Ovary (tissue), 10 donors: ENCODE data around the gene GRIPAP1. TPM values are rescaled to one million over a fixed set of nuclear protein-coding genes. Genes with fewer than 3 reads are reported as not detected.

ENCODE experiments used
- DNase-seq, 5 donors: peaks; one replicate each; pipeline ENCODE4 v3.0.0-alpha.2; 2019 to 2020
- H3K27ac ChIP-seq, 2 donors: fragments of 200-600 bp; one replicate each; pipeline versions ENCODE4 v1.5.1 to v1.8.0; 2019 to 2022
- H3K27me3 ChIP-seq: fragments of 200-600 bp; one replicate; pipeline ENCODE4 v1.8.0; 2022
- H3K36me3 ChIP-seq: fragments of 200-600 bp; sonication (generic); one replicate; pipeline ENCODE4 v1.5.1; 2019
- H3K4me1 ChIP-seq: one replicate; pipeline ENCODE4 v1.8.1; 2013; ENCODE audit warnings: mild to moderate bottlenecking, moderate library complexity; ENCODE audit not compliant: insufficient read depth
- H3K4me3 ChIP-seq: fragments of 200-600 bp; sonication (generic); one replicate; pipeline ENCODE4 v1.5.1; 2017
- H3K9me3 ChIP-seq, 2 donors: fragments of 200-600 bp in 1 of 2; sonication (generic) in 1 of 2; one replicate each; pipeline versions ENCODE4 v1.5.1 to v1.8.1; 2013 to 2019; ENCODE audit warnings: mild to moderate bottlenecking in 1 of 2, moderate library complexity in 1 of 2
- EP300 ChIP-seq: sonication (generic); formaldehyde crosslinking; IDR thresholded peaks from one replicate; pipeline ENCODE4 v1.6.1; 2017; ENCODE audit warnings: antibody characterized with exemption
- POLR2A ChIP-seq: fragments of 450-650 bp; IDR thresholded peaks from one replicate; pipeline ENCODE4 v1.6.1; 2017; ENCODE audit warnings: antibody characterized with exemption, mild to moderate bottlenecking, moderate library complexity
- WGBS, 3 donors: extraction: QIAGEN DNeasy Blood & Tissue Kit in 1 of 3; methylation state at CpG; one replicate each; pipeline versions ENCODE4 v1.1.5 to v1.1.7; 2013 to 2017; 5-methylcytosine and 5-hydroxymethylcytosine counted together
- intact Hi-C, 4 donors: fragments of 100-400 bp; cut with DNase I; formaldehyde crosslinking; loops; one replicate each; pipeline versions ENCODE4 v1.11.0 to v1.15.1; 2022 to 2023
- long read RNA-seq, 3 donors: library from polyadenylated mRNA in 2 of 3; unstranded in 2 of 3; transcript quantifications; one replicate each; pipeline ENCODE4 v2.0.0 and lab custom pipeline, GENCODE V29; 2021 to 2026
- polyA plus RNA-seq, 2 donors: library from polyadenylated mRNA; stranded (reverse); fragments of 200-250 nt in 1 of 2; fragments of 350-450 nt in 1 of 2; fragmentation: Illumina TruSeq in 1 of 2; extraction: RNeasy Lipid Tissue Mini Kit (QIAGEN cat#74804) in 1 of 2; gene quantifications; one replicate each; pipeline ENCODE4 v1.2.3, GENCODE V29; 2013 to 2014
- total RNA-seq, 7 donors: library from RNA; depleted of rRNA in 2 of 7; stranded (reverse); fragments of >200 nt in 2 of 7; fragmentation: NEBNext Ultra II Directional in 3 of 7; extraction: Animal tissue kit (Norgen Biotek cat#: 25700) in 3 of 7; gene quantifications; one replicate each; pipeline versions ENCODE4 v1.1.0 to v1.2.4, GENCODE V29; 2016 to 2023
- TF ChIP-seq, protein P1 (sequence below), 3 donors: fragments of 450-650 bp in 2 of 3; fragments of 200-600 bp in 1 of 3; IDR thresholded peaks; one replicate each; pipeline versions ENCODE4 v1.5.1 to v1.8.0; 2016 to 2022; ENCODE audit warnings: antibody characterized with exemption in 3 of 3, mild to moderate bottlenecking in 1 of 3
- donor health status: DM: no; HTN: no; CAD: no; lungs with moderate emphysema.
- donor health status: DM: no; HTN: no; CAD: no.
- donor health status: Bipolar disorder and iron deficiency.
- donor health status: DM: yes; HTN: yes; CAD: no.
- donor health status: DM: no; HTN: no; CAD: no.
- donor health status: DM: yes; HTN: yes; CAD: no.

GRIPAP1 gene
- total RNA-seq (10 to 100 TPM; 21.9 to 45.0 (median 31.2) TPM), polyA plus RNA-seq (10 to 100 TPM; 20.0 to 40.5 TPM)
- long read RNA-seq, donor 1, transcript GRIPAP1-201 (26 exons, 3,031 nt): major isoform, 22 of 51 reads
- long read RNA-seq, donor 1, partial matches to known transcripts: 15 of 51 reads
- long read RNA-seq, donor 1, other reads (novel, unspliced or antisense): 14 of 51 reads
- long read RNA-seq, donor 2, partial matches to known transcripts: 6 of 6 reads
- long read RNA-seq, donor 2, other reads (novel, unspliced or antisense): 0 of 6 reads
- long read RNA-seq, donor 3, transcript GRIPAP1-201 (26 exons, 3,031 nt): major isoform, 46 of 109 reads
- long read RNA-seq, donor 3, partial matches to known transcripts: 15 of 109 reads
- long read RNA-seq, donor 3, other reads (novel, unspliced or antisense): 48 of 109 reads

DNA sequence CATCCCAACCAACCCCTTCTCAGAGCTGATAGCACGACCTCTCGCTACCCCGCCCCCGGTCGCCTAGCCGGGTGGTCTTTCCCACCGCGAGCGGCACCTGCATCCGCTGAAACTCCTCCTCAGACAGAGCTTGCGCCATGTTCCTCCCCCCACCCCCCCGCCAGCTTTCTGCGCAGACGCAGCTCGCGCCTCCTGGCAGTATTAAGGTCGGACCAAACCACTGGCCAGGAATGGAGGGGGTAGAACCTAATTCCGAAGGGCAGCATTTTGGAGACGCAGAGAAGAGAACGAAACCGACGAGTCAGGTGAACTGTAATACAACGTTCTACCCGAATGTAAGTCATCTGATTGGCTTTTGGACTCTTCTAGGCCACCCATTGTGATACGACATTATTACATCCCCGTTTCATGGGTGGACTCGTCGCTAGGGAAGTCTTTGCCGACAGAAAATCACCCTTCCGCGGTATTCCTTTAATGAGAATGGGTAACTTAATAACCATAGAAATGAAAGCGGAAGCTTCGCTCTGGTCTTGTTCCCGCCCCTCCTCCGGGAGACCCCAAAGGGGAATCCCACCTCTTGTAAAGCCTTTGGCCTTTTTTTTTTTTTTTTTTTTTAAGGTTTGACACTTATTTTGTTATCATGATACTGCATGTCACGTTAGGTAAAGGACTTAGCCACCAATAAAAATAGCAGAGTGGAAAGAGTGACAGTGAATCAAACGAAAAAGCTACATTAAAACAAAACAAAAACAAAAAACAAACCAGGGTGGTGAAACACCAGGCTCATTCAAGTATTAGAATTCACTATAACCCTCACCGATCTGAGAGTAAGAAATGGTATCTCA lies at the start of gene GRIPAP1:
Gene GRIPAP1, minus strand, starts transcription at position 174 of the 845 bp plus-strand sequence. Its CDS starts 35 bp downstream, at position 139.
- intact Hi-C loops: no loop called here
- peak; percentile 71 to 77 (median 74) for DNase-seq
- WGBS, 3 donors: 29 to 40% (median 40%) methylated on average over 38 of the region's 38 CpGs

GRCh38 chrX:49043987-49044281 lies 41.9 kb upstream of the GRIPAP1 start:
- DNase-seq: no peak
- H3K27ac ChIP-seq: no peak overlapping the region
- no peak for TF ChIP-seq EP300
- intact Hi-C loops: no loop called here
- no peaks in the 10 kb centered on the region for H3K27me3 ChIP-seq
- H3K9me3 ChIP-seq: peaks cover 0 to 3% of the 10 kb centered on the region in 2 donors
- H3K4me3 ChIP-seq: no peak overlapping the region
- WGBS, 3 donors: 43 to 49% (median 44%) methylated on average over 13 of the region's 13 CpGs
- H3K36me3 ChIP-seq: no peaks in the 10 kb centered on the region
- no peaks in the 10 kb centered on the region for H3K4me1 ChIP-seq

More for the DNA sequence above, at the start of gene GRIPAP1:
- peak within 1 kb of the TSS; percentile 45 for H3K4me3 ChIP-seq
- H3K9me3 ChIP-seq: no peaks in the 10 kb centered on the region
- peak within 1 kb of the TSS in 1 of 2 donors; percentile 62 for H3K27ac ChIP-seq
- TF ChIP-seq POLR2A (peak; percentile 57), EP300 (no peak)
- TF ChIP-seq, protein P1, sequence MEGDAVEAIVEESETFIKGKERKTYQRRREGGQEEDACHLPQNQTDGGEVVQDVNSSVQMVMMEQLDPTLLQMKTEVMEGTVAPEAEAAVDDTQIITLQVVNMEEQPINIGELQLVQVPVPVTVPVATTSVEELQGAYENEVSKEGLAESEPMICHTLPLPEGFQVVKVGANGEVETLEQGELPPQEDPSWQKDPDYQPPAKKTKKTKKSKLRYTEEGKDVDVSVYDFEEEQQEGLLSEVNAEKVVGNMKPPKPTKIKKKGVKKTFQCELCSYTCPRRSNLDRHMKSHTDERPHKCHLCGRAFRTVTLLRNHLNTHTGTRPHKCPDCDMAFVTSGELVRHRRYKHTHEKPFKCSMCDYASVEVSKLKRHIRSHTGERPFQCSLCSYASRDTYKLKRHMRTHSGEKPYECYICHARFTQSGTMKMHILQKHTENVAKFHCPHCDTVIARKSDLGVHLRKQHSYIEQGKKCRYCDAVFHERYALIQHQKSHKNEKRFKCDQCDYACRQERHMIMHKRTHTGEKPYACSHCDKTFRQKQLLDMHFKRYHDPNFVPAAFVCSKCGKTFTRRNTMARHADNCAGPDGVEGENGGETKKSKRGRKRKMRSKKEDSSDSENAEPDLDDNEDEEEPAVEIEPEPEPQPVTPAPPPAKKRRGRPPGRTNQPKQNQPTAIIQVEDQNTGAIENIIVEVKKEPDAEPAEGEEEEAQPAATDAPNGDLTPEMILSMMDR (IDR thresholded peaks at IDR 0.05): no peak
- no peaks in the 10 kb centered on the region for H3K36me3 ChIP-seq
- peaks cover 2% of the 10 kb centered on the region for H3K4me1 ChIP-seq
- no peaks in the 10 kb centered on the region for H3K27me3 ChIP-seq

DNA sequence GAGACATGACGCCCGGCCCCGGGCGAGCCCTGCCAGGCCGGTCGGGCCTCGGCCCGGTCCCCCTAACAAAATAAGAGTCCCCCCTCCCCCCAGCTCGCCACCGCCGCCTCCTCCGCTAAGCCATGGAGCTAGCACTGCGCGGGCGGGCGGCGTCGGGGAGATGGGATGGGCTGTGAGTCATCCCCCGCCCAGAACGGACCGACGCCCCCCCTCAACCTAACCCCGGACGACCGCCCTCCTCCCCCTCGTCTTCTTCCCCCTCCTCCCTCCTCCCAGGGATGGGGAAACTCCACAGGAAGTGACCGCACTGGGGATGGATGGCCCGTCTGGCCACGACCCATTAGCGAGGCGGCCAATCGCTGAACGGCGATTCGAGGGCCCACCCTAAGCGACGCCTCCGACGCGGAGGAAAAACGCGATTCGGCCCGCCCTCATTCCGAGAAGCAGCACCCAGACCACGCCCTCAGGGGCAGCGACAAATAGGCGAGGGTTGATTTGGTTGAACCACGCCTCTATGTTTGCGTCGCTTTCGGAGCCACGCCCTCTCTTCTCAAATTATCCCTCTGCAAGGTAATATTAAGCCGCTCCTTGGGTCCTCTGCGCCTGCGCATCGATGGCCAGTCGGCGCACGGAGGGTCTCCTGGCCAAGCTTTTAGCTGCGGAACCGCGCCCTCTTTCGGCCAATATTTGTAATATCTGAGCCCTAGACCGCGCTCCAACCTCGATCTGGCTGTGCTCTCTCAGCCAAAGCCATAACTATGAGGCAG lies 41.3 kb upstream of the GRIPAP1 start, which contains the start of gene TFE3:
Gene TFE3, minus strand, starts transcription at position 138 of the 767 bp plus-strand sequence. Its CDS starts 131 bp downstream, at position 7.
- peak; percentile 96 to 99 (median 97) for DNase-seq
- WGBS, 3 donors: 27 to 34% (median 31%) methylated on average over 65 to 67 of the region's 67 CpGs
- TF ChIP-seq POLR2A (peak; percentile 80), EP300 (peak; percentile 69)
- TF ChIP-seq, protein P1 (IDR thresholded peaks at IDR 0.05): peak; percentile 58 to 80 (median 61)
- Histone ChIP-seq H3K36me3 (no peaks in the 10 kb centered on the region), H3K27me3 (no peaks in the 10 kb centered on the region), H3K4me1 (no peaks in the 10 kb centered on the region), H3K9me3 (peaks cover 0 to 3% of the 10 kb centered on the region in 2 donors), H3K27ac (peak within 1 kb of the TSS; percentile 97 to 99), H3K4me3 (peak within 1 kb of the TSS; percentile 61)
- intact Hi-C loops: no loop called here

GRCh38 chrX:49042581-49043219 lies 40.6 kb upstream of the GRIPAP1 start:
- Histone ChIP-seq H3K36me3 (no peaks in the 10 kb centered on the region), H3K27me3 (no peaks in the 10 kb centered on the region), H3K27ac (peak overlapping the region; percentile 97 to 99), H3K4me3 (peak overlapping the region; percentile 61), H3K9me3 (peaks cover 0 to 3% of the 10 kb centered on the region in 2 donors), H3K4me1 (no peaks in the 10 kb centered on the region)
- whole genome bisulfite sequencing, 3 donors: 37 to 58% (median 46%) methylated on average over 24 to 29 of the region's 29 CpGs
- no peak for TF ChIP-seq EP300
- TF ChIP-seq POLR2A: no peak
- TF ChIP-seq, protein P1 (IDR thresholded peaks at IDR 0.05): no peak
- intact Hi-C loops: no loop called here
- DNase-seq: no peak
